Right lobe of liver (tissue), 6 donors: Measurements from ENCODE around the gene RNF19B. TPM values are rescaled to one million over a fixed set of nuclear protein-coding genes. Genes with fewer than 3 reads are reported as not detected.

Experiments
- ATAC-seq, 4 donors: fragments of 200-7000 bp; cut with Tn5 transposase; one replicate each; pipeline ENCODE4 v1.9.1; 2020; ENCODE audit warnings: mild to moderate bottlenecking in 4 of 4, moderate library complexity in 4 of 4
- DNase-seq, 3 donors: peaks; one replicate each; pipeline ENCODE4 v3.0.0-alpha.2; 2020
- H3K27ac ChIP-seq, 3 donors: fragments of 200-600 bp; one replicate each; pipeline ENCODE4 v1.8.0; 2022
- H3K27me3 ChIP-seq, 2 donors: fragments of 200-600 bp; one replicate each; pipeline ENCODE4 v1.8.0; 2022
- H3K36me3 ChIP-seq, 4 donors: fragments of 200-600 bp; sonication (generic) in 1 of 4; one replicate each; pipeline versions ENCODE4 v1.5.1 to v1.8.0; 2017 to 2022; ENCODE audit warnings: control low read depth in 1 of 4
- H3K4me1 ChIP-seq, 4 donors: fragments of 200-600 bp; sonication (generic) in 1 of 4; one replicate each; pipeline versions ENCODE4 v1.5.1 to v1.8.0; 2017 to 2022; ENCODE audit warnings: control low read depth in 1 of 4
- H3K4me3 ChIP-seq, 3 donors: fragments of 200-600 bp; one replicate each; pipeline ENCODE4 v1.8.0; 2022
- H3K9me3 ChIP-seq, 4 donors: fragments of 200-600 bp; sonication (generic) in 1 of 4; one replicate each; pipeline versions ENCODE4 v1.5.1 to v1.8.0; 2017 to 2022; ENCODE audit warnings: control low read depth in 1 of 4
- CTCF ChIP-seq, 4 donors: fragments of 200-600 bp in 3 of 4; fragments of 450-650 bp in 1 of 4; IDR thresholded peaks; one replicate each; pipeline versions ENCODE4 v1.5.1 to v1.8.0; 2016 to 2022; ENCODE audit warnings: antibody characterized with exemption in 4 of 4, mild to moderate bottlenecking in 2 of 4
- POLR2A ChIP-seq: fragments of 450-650 bp; IDR thresholded peaks from one replicate; pipeline ENCODE4 v1.6.1; 2017; ENCODE audit warnings: antibody characterized with exemption, mild to moderate bottlenecking
- WGBS: methylation state at CpG from one replicate; pipeline ENCODE4 v1.1.6; 2018; ENCODE audit warnings: low coverage, low lambda C conversion rate; ENCODE audit not compliant: insufficient coverage; ENCODE audit errors: missing lambda C conversion rate; 5-methylcytosine and 5-hydroxymethylcytosine counted together
- intact Hi-C, 2 donors: fragments of 100-400 bp; cut with DNase I; formaldehyde crosslinking; loops; one replicate each; pipeline versions ENCODE4 v1.11.2 to v1.14.1; 2022
- total RNA-seq, 6 experiments: library from RNA; depleted of rRNA in 2 of 6; stranded (reverse); fragments of >200 nt in 2 of 6; fragmentation: NEBNext Ultra II Directional in 3 of 6; extraction: Animal tissue kit (Norgen Biotek cat#: 25700) in 3 of 6; gene quantifications; one replicate each; pipeline versions ENCODE4 v1.1.0 to v1.2.4, GENCODE V29; 2016 to 2023
- donor health status: DM: no; HTN: yes; CAD: no.
- donor health status: DM: no; HTN: no; CAD: no.
- donor health status: DM: no; HTN: no; CAD: no.
- donor health status: DM: no; HTN: yes; CAD: no.
- donor health status: DM: no; HTN: yes; CAD: no.

Gene RNF19B
- total RNA-seq, 6 experiments from 2014 or later = 4.6 to 12.1 (median 8.3) TPM

GRCh38 chr1:33002006-33002405 is 37.4 kb upstream of the RNF19B start:
- H3K9me3 ChIP-seq = no peaks in the 10 kb centered on the region
- H3K36me3 ChIP-seq = no peaks in the 10 kb centered on the region
- H3K27me3 ChIP-seq = no peaks in the 10 kb centered on the region
- WGBS = no CpG with 5 or more reads among the region's 4 CpGs
- no peak for DNase-seq
- TF ChIP-seq CTCF (IDR thresholded peaks at IDR 0.05) = no peak
- TF ChIP-seq POLR2A = no peak
- no peak for ATAC-seq
- no peak overlapping the region for H3K27ac ChIP-seq
- peaks cover 0 to 53% (median 22%) of the 10 kb centered on the region in 4 donors for H3K4me1 ChIP-seq
- intact Hi-C loops = no loop called here
- H3K4me3 ChIP-seq = no peak overlapping the region

GRCh38 chr1:33001282-33001681 is 36.7 kb upstream of the RNF19B start:
- 92% methylated on average over 2 of the region's 2 CpGs for whole genome bisulfite sequencing

GRCh38 chr1:33000427-33001026 is 35.9 kb upstream of the RNF19B start:
- 51% methylated on average over 4 of the region's 4 CpGs for WGBS
- no peaks in the 10 kb centered on the region for H3K36me3 ChIP-seq
- no peak overlapping the region for H3K27ac ChIP-seq
- H3K4me3 ChIP-seq = no peak overlapping the region
- no peaks in the 10 kb centered on the region for H3K27me3 ChIP-seq
- no peaks in the 10 kb centered on the region for H3K9me3 ChIP-seq
- no peak for TF ChIP-seq CTCF (IDR thresholded peaks at IDR 0.05)
- TF ChIP-seq POLR2A = no peak
- ATAC-seq = peak; percentile 7 to 52 (median 23)
- DNase-seq = no peak
- intact Hi-C loops = no loop called here
- peaks cover 0 to 40% (median 14%) of the 10 kb centered on the region in 4 donors for H3K4me1 ChIP-seq

More at GRCh38 chr1:33001282-33001681, 36.7 kb upstream of the RNF19B start:
- H3K9me3 ChIP-seq = no peaks in the 10 kb centered on the region
- H3K27me3 ChIP-seq = no peaks in the 10 kb centered on the region
- H3K36me3 ChIP-seq = no peaks in the 10 kb centered on the region
- H3K4me3 ChIP-seq = no peak overlapping the region
- H3K27ac ChIP-seq = no peak overlapping the region
- intact Hi-C loops = no loop called here
- ATAC-seq (no peak), DNase-seq (no peak)
- TF ChIP-seq POLR2A = no peak
- peak in 1 of 4 donors; percentile 21 for TF ChIP-seq CTCF (IDR thresholded peaks at IDR 0.05)
- H3K4me1 ChIP-seq = peaks cover 0 to 48% (median 21%) of the 10 kb centered on the region in 4 donors

GRCh38 chr1:32998997-32999396 is 34.4 kb upstream of the RNF19B start:
- ATAC-seq = peak; percentile 64 to 85 (median 73)
- H3K27ac ChIP-seq = no peak overlapping the region
- intact Hi-C loops = no loop called here

More at GRCh38 chr1:32998997-32999396, 34.4 kb upstream of the RNF19B start:
- TF ChIP-seq CTCF (IDR thresholded peaks at IDR 0.05) = no peak
- no peak for TF ChIP-seq POLR2A
- H3K4me1 ChIP-seq = peaks cover 0 to 35% (median 13%) of the 10 kb centered on the region in 4 donors
- H3K4me3 ChIP-seq = no peak overlapping the region
- peak; percentile 67 to 82 (median 81) for DNase-seq
- 25% methylated on average over 2 of the region's 4 CpGs for WGBS
- H3K27me3 ChIP-seq = no peaks in the 10 kb centered on the region
- no peaks in the 10 kb centered on the region for H3K9me3 ChIP-seq
- H3K36me3 ChIP-seq = no peaks in the 10 kb centered on the region
